Measurements from ENCODE around the gene C20orf141. TPM values are rescaled to one million over a fixed set of nuclear protein-coding genes. Genes with fewer than 3 reads are reported as not detected.

C20orf141 gene
- total RNA-seq, 4 donors from 2014 or later: not detected

DNA sequence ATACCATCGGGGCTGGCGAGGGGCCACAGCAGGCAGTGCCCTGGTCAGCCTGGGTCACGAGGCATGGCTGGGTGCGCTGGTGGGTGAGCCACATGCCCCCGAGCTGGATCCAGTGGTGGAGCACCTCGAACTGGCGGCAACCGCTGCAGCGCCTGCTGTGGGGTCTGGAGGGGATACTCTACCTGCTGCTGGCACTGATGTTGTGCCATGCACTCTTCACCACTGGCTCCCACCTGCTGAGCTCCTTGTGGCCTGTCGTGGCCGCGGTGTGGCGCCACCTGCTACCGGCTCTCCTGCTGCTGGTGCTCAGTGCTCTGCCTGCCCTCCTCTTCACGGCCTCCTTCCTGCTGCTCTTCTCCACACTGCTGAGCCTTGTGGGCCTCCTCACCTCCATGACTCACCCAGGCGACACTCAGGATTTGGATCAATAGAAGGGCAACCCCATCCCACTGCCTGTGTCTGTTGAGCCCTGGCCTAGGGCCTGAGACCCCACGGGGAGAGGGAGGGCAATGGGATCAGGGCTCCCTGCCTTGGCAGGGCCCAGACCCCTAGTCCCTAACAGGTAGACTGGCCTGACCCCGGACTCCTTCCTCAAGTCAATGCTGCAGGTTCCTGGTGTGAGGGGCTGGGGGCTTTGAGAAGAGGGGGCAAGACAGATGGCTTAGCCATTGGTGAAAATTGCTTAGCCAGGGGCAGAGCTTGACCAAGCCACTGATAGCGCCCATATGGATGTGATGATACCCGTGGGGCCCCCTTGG is 2.0 kb downstream of the C20orf141 start:
- WGBS, 2 donors: 77 to 83% methylated on average over 11 to 20 of the region's 20 CpGs
- TF ChIP-seq, protein P1, sequence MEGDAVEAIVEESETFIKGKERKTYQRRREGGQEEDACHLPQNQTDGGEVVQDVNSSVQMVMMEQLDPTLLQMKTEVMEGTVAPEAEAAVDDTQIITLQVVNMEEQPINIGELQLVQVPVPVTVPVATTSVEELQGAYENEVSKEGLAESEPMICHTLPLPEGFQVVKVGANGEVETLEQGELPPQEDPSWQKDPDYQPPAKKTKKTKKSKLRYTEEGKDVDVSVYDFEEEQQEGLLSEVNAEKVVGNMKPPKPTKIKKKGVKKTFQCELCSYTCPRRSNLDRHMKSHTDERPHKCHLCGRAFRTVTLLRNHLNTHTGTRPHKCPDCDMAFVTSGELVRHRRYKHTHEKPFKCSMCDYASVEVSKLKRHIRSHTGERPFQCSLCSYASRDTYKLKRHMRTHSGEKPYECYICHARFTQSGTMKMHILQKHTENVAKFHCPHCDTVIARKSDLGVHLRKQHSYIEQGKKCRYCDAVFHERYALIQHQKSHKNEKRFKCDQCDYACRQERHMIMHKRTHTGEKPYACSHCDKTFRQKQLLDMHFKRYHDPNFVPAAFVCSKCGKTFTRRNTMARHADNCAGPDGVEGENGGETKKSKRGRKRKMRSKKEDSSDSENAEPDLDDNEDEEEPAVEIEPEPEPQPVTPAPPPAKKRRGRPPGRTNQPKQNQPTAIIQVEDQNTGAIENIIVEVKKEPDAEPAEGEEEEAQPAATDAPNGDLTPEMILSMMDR (IDR thresholded peaks at IDR 0.05): no peak
- TF ChIP-seq POLR2A (IDR thresholded peaks at IDR 0.05): no peak
- no peak for TF ChIP-seq EP300 (IDR thresholded peaks at IDR 0.05)

DNA sequence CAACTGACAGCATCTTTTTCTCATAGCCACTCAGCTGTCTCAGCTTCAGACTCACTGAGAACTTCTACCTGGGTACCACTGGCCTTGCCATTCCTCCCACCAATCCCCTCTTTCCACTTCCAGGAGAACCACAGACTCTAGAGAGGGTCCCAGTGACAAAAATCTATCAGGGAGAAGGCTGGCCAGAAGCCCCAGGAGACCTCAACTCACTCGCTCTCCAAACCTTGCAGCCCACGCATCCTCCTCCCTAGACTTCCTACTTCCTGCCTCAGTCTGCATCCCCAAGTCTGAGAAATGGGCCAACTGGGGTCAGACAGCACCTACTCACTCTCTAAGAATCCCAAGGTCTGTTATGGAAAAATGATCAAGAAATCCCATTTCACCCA is 2.5 kb downstream of the C20orf141 start:
- no peak for DNase-seq (ENCODE audit: low spot score in 2 of 2)

More for the DNA sequence above, 2.0 kb downstream of the C20orf141 start:
- H3K9me3 ChIP-seq: peaks cover 0 to 18% (median 3%) of the 10 kb centered on the region in 4 donors
- H3K36me3 ChIP-seq: no peaks in the 10 kb centered on the region
- no peak for DNase-seq (ENCODE audit: low spot score in 2 of 2)
- peaks cover 0 to 31% of the 10 kb centered on the region in 2 donors for H3K27me3 ChIP-seq
- H3K4me3 ChIP-seq: no peak overlapping the region
- peaks cover 0 to 32% (median 6%) of the 10 kb centered on the region in 4 donors for H3K4me1 ChIP-seq
- H3K27ac ChIP-seq: no peak overlapping the region

DNA sequence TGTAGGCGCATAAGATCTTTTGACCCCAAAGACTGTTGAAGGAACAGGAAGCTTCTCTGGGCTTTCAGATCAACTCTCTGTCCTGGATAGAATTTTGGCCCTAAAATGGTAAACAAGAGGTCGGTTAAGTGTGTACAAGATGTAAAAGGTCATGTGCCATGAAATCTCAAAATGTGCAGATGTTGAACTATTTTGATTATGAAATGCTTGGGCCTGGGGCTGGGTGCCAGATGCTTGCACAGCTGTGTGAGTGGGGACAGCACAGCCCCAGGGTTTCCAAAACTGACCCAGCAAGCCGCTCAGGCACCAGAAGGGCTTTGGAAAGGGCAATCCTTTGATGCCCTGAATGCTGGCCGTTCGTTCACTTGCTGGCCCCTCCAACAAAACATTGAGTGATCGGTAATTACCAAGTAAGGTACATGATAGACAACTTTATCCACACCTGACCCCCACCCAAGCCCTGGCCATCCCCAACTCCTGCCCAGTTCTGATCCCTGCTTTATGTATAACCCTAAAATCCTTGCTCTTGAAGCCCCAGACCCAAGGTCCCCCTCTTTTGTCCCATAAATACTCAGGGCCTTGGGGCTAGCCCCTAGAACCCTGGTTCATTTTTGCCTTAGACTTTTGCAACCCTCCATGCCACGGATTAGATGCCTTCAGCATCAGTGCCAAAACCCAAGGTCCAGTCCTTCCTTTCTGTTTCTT is 3.3 kb downstream of the C20orf141 start:
- DNase-seq (ENCODE audit: low spot score in 2 of 2): peak; percentile 45 to 53
- 78 to 80% methylated on average over 7 of the region's 7 CpGs for WGBS, 2 donors
- H3K9me3 ChIP-seq: peaks cover 0 to 6% (median 0%) of the 10 kb centered on the region in 4 donors
- H3K4me1 ChIP-seq: peaks cover 0 to 38% (median 6%) of the 10 kb centered on the region in 4 donors
- H3K27me3 ChIP-seq: peaks cover 0 to 36% of the 10 kb centered on the region in 2 donors
- TF ChIP-seq, protein P1 (IDR thresholded peaks at IDR 0.05): no peak
- TF ChIP-seq EP300 (IDR thresholded peaks at IDR 0.05): peak in 1 of 2 donors; percentile 37
- no peak overlapping the region for H3K4me3 ChIP-seq
- no peaks in the 10 kb centered on the region for H3K36me3 ChIP-seq
- H3K27ac ChIP-seq: no peak overlapping the region

More for the DNA sequence above, 2.5 kb downstream of the C20orf141 start:
- H3K4me1 ChIP-seq: peaks cover 0 to 38% (median 6%) of the 10 kb centered on the region in 4 donors
- H3K4me3 ChIP-seq: no peak overlapping the region
- H3K27me3 ChIP-seq: peaks cover 0 to 36% of the 10 kb centered on the region in 2 donors
- H3K27ac ChIP-seq: no peak overlapping the region
- 89 to 90% methylated on average over 2 of the region's 2 CpGs for WGBS, 2 donors
- no peaks in the 10 kb centered on the region for H3K36me3 ChIP-seq
- peaks cover 0 to 12% (median under 1%) of the 10 kb centered on the region in 4 donors for H3K9me3 ChIP-seq
- TF ChIP-seq POLR2A (IDR thresholded peaks at IDR 0.05): no peak
- TF ChIP-seq, protein P1 (IDR thresholded peaks at IDR 0.05): no peak
- TF ChIP-seq EP300 (IDR thresholded peaks at IDR 0.05): no peak

DNA sequence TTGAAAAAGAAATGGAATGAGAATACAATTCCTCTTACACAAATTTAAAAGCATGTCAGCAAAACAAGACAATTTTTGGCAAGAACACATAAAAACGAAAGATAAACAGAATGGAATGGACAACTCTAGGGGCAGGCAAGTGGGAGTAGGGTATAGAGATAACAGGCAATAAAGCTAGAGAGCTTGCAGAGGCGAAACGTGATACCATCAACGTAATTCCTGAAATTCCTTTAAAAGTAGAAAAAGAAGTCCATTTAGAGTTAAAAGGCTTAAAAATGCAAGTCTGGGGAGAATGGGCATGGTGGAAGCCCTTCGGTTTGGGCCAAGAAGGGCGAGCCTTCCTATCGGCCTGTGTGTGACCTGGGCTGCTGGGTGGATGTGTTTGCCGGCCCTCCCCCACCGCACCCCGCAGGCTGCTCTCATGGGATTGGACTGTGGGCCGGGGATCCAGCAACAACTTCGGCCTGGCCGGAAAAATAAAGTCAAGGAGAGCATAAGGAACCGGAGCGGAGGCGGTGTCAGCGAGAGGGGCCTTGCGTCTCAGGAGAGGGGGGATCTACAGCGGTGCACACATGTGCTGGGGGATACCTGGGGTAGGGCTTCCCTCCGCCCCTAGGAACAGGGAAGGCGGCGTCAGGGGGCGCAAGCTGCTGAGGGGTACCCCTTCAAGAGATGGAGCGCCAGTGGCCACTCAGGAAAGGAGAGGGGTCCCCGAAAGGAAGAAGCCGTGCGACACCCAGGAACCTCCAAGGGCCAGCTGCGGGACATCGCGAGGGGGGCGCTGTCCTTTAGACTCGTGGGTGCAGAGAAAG is 5.5 kb downstream of the C20orf141 start:
- H3K9me3 ChIP-seq: no peaks in the 10 kb centered on the region
- WGBS, 2 donors: 17 to 21% methylated on average over 32 of the region's 32 CpGs
- no peak overlapping the region for H3K27ac ChIP-seq
- no peak overlapping the region for H3K4me3 ChIP-seq
- no peak for DNase-seq (ENCODE audit: low spot score in 2 of 2)
- TF ChIP-seq, protein P1 (IDR thresholded peaks at IDR 0.05): no peak
- no peak for TF ChIP-seq POLR2A (IDR thresholded peaks at IDR 0.05)
- TF ChIP-seq EP300 (IDR thresholded peaks at IDR 0.05): no peak
- H3K4me1 ChIP-seq: peaks cover 0 to 29% (median 5%) of the 10 kb centered on the region in 4 donors
- H3K27me3 ChIP-seq: peaks cover 0 to 36% of the 10 kb centered on the region in 2 donors
- no peaks in the 10 kb centered on the region for H3K36me3 ChIP-seq
